GM04504 (cell line): ENCODE measurements around the gene ABCG1.
"Not testable (repeated sequence)": the region's sequence is repeated elsewhere in the genome, so short reads cannot be mapped to it uniquely, and the experiment has no call there.

ENCODE experiments used
- DNase-seq: peaks from one replicate; pipeline ENCODE4 v3.0.0-alpha.2; 2012; ENCODE audit warnings: low read depth

The ABCG1 gene

GRCh38 chr21:42218836-42219605 lies at the start of gene ABCG1:
Gene ABCG1 (plus strand): TSS chr21:42219140. CDS start chr21:42219263, 123 bp downstream.
- no peak for DNase-seq

GRCh38 chr21:42169758-42170157 lies 49.2 kb upstream of the ABCG1 start:
- no peak for DNase-seq

- DNase-seq, result no peak
Observed at GRCh38 chr21:42171091-42172053, 47.6 kb upstream of the ABCG1 start.

GRCh38 chr21:42172596-42173483 lies 46.1 kb upstream of the ABCG1 start:
- DNase-seq, result no peak

GRCh38 chr21:42174173-42174572 lies 44.8 kb upstream of the ABCG1 start:
- DNase-seq, result no peak

- DNase-seq, result no peak
Observed at GRCh38 chr21:42175110-42175710, 43.7 kb upstream of the ABCG1 start.

- DNase-seq, result no peak
Observed at GRCh38 chr21:42176859-42177258, 42.1 kb upstream of the ABCG1 start.

GRCh38 chr21:42179316-42179715 lies 39.6 kb upstream of the ABCG1 start:
- DNase-seq, result no peak

- not testable (repeated sequence) for DNase-seq
Observed at GRCh38 chr21:42180001-42180400, 38.9 kb upstream of the ABCG1 start.

- DNase-seq, result no peak
Observed at GRCh38 chr21:42182713-42183371, 36.1 kb upstream of the ABCG1 start.

GRCh38 chr21:42183374-42184266 lies 35.3 kb upstream of the ABCG1 start:
- DNase-seq, result no peak

- no peak for DNase-seq
Observed at GRCh38 chr21:42186591-42186990, 32.3 kb upstream of the ABCG1 start.

GRCh38 chr21:42187976-42188653 lies 30.8 kb upstream of the ABCG1 start:
- DNase-seq, result no peak

GRCh38 chr21:42188663-42189062 lies 30.3 kb upstream of the ABCG1 start:
- no peak for DNase-seq

GRCh38 chr21:42189431-42189830 lies 29.5 kb upstream of the ABCG1 start:
- no peak for DNase-seq

- no peak for DNase-seq
Observed at GRCh38 chr21:42189860-42190485, 29.0 kb upstream of the ABCG1 start.

GRCh38 chr21:42190486-42190863 lies 28.5 kb upstream of the ABCG1 start:
- DNase-seq, result no peak

GRCh38 chr21:42191064-42191463 lies 27.9 kb upstream of the ABCG1 start:
- DNase-seq, result no peak
